Measurements from ENCODE around the gene MMP10. TPM values are rescaled to one million over a fixed set of nuclear protein-coding genes. Genes with fewer than 3 reads are reported as not detected.

Gene MMP10
- total RNA-seq, result not detected in 2 replicates
- long read RNA-seq, result 0 reads

DNA sequence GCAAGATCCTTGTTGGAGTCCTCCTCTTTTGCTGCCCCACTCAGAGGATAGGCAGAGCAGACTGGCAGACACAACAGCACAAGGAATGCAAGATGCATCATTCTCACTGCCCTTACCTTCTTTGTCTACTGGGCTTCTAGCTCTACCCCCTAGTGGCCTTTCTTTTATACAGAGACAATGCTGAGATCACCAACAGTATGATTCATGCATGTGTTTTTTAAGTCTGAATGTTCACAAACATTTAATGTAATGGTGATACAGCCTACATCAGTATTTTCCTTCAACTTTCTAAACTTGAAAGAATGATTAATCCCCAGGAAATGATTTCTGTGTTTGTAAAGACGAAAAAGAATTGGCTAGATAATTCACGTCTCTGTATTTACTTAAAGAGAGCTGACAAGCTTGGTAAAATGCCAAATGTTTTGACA lies at the start of gene MMP10:
MMP10 (minus strand) TSS at position 138 of the 428 bp plus-strand sequence; CDS start at position 101, 37 bp downstream.
- Mint-ChIP-seq H3K9me3 (no peaks in the 10 kb centered on the region), H3K27ac (ENCODE audit: unreplicated experiment) (no peak within 1 kb of the TSS), H3K4me3 (no peak within 1 kb of the TSS), H3K36me3 (ENCODE audit: low read depth) (no peaks in the 10 kb centered on the region), H3K4me1 (peaks cover 11% of the 10 kb centered on the region), H3K27me3 (ENCODE audit: low read depth) (no peaks in the 10 kb centered on the region)
- TF ChIP-seq, protein P1, sequence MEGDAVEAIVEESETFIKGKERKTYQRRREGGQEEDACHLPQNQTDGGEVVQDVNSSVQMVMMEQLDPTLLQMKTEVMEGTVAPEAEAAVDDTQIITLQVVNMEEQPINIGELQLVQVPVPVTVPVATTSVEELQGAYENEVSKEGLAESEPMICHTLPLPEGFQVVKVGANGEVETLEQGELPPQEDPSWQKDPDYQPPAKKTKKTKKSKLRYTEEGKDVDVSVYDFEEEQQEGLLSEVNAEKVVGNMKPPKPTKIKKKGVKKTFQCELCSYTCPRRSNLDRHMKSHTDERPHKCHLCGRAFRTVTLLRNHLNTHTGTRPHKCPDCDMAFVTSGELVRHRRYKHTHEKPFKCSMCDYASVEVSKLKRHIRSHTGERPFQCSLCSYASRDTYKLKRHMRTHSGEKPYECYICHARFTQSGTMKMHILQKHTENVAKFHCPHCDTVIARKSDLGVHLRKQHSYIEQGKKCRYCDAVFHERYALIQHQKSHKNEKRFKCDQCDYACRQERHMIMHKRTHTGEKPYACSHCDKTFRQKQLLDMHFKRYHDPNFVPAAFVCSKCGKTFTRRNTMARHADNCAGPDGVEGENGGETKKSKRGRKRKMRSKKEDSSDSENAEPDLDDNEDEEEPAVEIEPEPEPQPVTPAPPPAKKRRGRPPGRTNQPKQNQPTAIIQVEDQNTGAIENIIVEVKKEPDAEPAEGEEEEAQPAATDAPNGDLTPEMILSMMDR (conservative IDR thresholded peaks at IDR 0.05), result peak; percentile 63
- no peak for DNase-seq (ENCODE audit: low read depth, low spot score)

DNA sequence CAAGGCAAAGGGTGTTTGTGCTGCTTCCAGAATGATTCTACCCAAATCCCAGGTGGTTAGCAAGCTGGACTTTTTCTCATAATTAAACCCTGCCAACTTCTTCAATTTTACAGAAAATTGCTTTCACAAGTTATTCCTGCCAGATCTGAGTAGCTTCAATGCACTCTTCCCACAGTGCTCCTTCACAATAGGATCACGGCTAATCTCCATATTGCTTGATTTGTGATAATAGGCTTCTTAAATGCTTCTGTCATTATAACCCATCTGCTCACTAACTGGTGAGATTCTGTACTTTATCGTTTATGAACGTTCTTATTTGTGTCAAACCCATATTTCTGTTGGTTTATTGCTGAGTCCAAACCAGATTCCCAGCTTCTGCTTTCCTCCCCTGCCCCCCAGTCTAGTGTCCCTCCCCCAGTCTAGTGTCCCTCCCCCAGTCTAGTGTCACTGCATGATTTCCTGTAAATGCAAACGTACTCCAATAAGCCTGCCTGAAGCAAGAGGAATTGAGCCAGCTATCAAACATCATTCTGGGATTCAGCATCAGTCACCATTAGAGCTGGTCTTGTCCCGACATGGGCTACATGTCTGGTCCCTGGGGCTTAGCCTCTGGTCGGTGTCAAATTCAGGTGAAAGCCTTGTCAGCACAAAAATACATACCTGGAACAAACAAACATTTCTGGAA lies 49.0 kb upstream of the MMP10 start:
- TF ChIP-seq, protein P1 (conservative IDR thresholded peaks at IDR 0.05), result no peak
- H3K4me1 Mint-ChIP-seq, result no peaks in the 10 kb centered on the region
- H3K27me3 Mint-ChIP-seq (ENCODE audit: low read depth), result no peaks in the 10 kb centered on the region
- peaks cover 6% of the 10 kb centered on the region for H3K9me3 Mint-ChIP-seq
- H3K36me3 Mint-ChIP-seq (ENCODE audit: low read depth), result no peaks in the 10 kb centered on the region
- DNase-seq (ENCODE audit: low read depth, low spot score), result no peak
- H3K27ac Mint-ChIP-seq (ENCODE audit: unreplicated experiment), result no peak overlapping the region
- H3K4me3 Mint-ChIP-seq, result no peak overlapping the region

DNA sequence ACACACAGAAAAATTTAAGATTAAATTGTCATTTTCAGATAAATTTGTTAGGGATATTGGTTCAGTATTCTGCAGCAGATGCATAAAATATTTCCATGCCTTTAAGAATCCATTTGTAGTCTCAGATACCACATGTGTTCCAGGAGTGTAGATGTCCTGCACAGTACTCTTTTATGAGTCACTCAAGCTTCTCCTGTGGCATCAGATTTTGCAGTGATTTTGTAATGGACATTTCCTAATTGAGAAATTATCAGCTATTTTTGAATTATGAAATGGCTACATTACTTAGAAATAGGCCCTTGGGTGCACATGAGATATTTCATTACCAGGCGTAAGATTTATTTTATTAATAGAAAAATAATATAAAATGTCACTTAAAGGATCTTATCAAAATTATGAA lies 44.1 kb upstream of the MMP10 start:
- DNase-seq (ENCODE audit: low read depth, low spot score), result no peak
- H3K9me3 Mint-ChIP-seq, result peaks cover 3% of the 10 kb centered on the region
- no peak overlapping the region for H3K27ac Mint-ChIP-seq (ENCODE audit: unreplicated experiment)
- H3K27me3 Mint-ChIP-seq (ENCODE audit: low read depth), result no peaks in the 10 kb centered on the region
- H3K4me3 Mint-ChIP-seq, result no peak overlapping the region
- no peaks in the 10 kb centered on the region for H3K4me1 Mint-ChIP-seq
- H3K36me3 Mint-ChIP-seq (ENCODE audit: low read depth), result no peaks in the 10 kb centered on the region
- TF ChIP-seq, protein P1 (conservative IDR thresholded peaks at IDR 0.05), result no peak

- TF ChIP-seq, protein P1 (conservative IDR thresholded peaks at IDR 0.05), result no peak
- Mint-ChIP-seq H3K4me1 (no peaks in the 10 kb centered on the region), H3K27me3 (ENCODE audit: low read depth) (no peaks in the 10 kb centered on the region), H3K9me3 (peaks cover 9% of the 10 kb centered on the region), H3K4me3 (no peak overlapping the region), H3K36me3 (ENCODE audit: low read depth) (no peaks in the 10 kb centered on the region), H3K27ac (ENCODE audit: unreplicated experiment) (no peak overlapping the region)
- no peak for DNase-seq (ENCODE audit: low read depth, low spot score)
Observed at GRCh38 chr11:102819491-102819890, 39.1 kb upstream of the MMP10 start.

DNA sequence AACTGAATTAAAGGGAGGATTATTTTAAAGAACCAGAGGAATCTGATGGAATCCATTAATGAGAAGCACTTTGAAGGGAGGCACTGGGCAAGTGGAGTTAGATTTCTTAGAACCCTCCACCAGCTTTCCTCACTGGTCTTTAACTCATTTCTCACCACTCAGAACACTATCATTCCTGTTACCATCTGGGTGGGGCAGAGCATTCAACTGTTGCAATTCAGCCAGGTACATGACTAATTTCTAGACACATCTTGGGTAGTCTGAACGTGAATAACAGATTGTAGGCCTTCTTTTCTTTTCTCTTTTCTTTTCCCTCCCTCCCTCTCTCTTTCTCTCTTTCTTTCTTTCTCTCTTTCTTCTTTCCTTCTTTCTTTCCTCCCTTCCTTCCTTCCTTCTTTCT lies 33.1 kb upstream of the MMP10 start:
- no peaks in the 10 kb centered on the region for H3K4me1 Mint-ChIP-seq
- TF ChIP-seq, protein P1 (conservative IDR thresholded peaks at IDR 0.05), result no peak

More for the DNA sequence above, 33.1 kb upstream of the MMP10 start:
- no peak for DNase-seq (ENCODE audit: low read depth, low spot score)
- Mint-ChIP-seq H3K27ac (ENCODE audit: unreplicated experiment) (no peak overlapping the region), H3K27me3 (ENCODE audit: low read depth) (no peaks in the 10 kb centered on the region), H3K4me3 (no peak overlapping the region), H3K36me3 (ENCODE audit: low read depth) (no peaks in the 10 kb centered on the region), H3K9me3 (peaks cover 13% of the 10 kb centered on the region)
